HG03342 (cell line): ENCODE data around the gene SH2D2A.
"Not testable (repeated sequence)": the region's sequence is repeated elsewhere in the genome, so short reads cannot be mapped to it uniquely, and the experiment has no call there.

Experiments used
- ATAC-seq: cut with Tn5 transposase; IDR thresholded peaks from one replicate; pipeline ENCODE4 v1.9.1; 2021; ENCODE audit warnings: mild to moderate bottlenecking, moderate library complexity; ENCODE audit not compliant: unreplicated experiment

SH2D2A gene

GRCh38 chr1:156775799-156776198, 40.8 kb downstream of the SH2D2A start:
- ATAC-seq = no peak

GRCh38 chr1:156773607-156774006, 43.0 kb downstream of the SH2D2A start:
- ATAC-seq = no peak

DNA sequence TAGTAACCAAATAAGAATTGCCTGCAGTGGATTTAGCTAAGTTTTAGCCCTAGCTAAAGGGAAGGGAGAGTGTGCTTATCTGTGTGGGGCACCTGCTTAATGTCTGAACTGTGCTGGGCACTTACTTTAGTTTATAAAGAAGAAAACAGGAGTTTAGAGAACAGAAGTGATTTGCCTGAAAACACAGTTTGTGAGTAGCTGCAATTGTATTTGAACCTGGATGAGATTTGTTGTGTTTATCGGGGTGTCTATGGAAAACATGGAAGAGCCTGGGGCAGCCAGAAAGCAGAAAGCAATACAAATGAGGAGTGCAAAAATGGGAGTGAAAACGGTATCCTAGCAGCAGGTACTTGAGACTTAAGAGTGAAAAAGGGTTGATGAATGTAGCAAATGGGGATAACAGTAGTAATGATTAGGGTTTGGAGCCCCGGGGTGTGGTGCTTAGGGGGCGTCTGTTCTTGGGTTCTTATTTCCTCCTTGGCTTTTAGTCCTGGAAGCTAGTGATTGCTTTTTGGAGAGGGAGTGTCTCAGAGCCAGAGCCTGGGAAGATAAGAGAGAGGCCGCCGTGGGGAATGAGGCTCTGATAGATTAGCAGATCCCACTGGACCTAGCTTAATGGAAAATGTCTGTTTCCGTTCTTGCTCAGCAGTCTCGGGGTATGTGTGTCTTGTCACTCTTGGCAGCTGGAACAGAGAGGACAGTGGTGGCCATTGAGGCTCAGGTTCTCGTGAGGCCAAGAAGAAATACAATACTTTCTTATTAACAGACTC, 43.7 kb downstream of the SH2D2A start:
- no peak for ATAC-seq

GRCh38 chr1:156772222-156772621, 44.4 kb downstream of the SH2D2A start:
- no peak for ATAC-seq

- no peak for ATAC-seq
Observed at GRCh38 chr1:156768610-156769295, 47.9 kb downstream of the SH2D2A start.

DNA sequence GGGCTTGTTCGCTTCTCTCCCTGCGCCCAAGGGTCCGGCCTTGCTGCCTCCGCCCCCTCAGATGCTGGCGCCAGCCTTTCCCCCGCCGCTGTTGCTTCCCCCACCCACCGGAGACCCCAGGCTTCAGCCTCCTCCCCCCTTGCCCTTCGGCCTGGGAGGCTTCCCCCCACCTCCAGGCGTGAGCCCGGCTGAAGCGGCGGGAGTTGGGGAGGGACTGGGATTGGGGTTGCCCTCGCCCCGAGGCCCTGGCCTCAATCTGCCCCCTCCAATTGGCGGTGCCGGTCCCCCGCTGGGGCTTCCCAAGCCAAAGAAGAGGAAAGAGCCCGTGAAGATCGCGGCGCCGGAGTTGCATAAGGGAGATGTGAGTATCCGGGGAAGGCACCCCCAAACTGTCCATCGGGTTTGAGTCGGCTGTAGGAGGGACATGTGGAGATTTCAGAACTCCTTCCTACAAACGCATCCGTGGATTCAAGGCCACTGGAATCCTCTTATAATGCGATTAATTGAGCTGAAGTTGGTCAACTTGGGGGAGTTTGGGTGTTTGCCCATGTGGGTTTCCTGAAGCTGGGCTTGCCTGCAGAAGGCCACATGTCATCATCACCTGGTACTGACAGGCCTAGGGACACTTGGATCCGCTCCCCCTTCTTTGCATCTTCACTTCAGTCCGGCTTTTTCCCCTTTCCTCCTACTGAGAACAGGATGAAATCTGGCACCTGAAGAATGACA, 48.6 kb downstream of the SH2D2A start:
- ATAC-seq = no peak

GRCh38 chr1:156767101-156767878, 49.4 kb downstream of the SH2D2A start, which contains the start of gene PRCC:
PRCC (plus strand) TSS chr1:156767535; CDS start chr1:156767772, 237 bp downstream.
- peak; percentile 92 for ATAC-seq

GRCh38 chr1:156766298-156767100, 50.1 kb downstream of the SH2D2A start:
- ATAC-seq = peak; percentile 5

DNA sequence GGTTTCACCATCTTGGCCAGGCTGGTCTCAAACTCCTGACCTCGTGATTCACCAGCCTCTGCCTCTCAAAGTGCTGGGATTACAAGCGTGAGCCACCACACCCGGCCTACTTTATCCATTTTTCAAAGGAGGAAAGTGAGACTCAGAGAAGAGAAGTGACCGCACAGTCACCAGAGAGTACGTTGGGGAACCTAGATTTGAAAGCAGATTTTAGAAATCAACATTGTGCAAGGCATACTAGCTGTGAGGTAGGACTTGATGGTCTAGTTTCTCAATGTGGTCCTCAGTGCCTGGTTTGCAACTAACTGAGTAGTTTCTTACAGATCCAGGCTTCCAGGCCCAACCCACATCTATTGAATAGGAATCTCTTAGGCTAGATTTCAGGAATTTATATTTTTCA, 51.0 kb downstream of the SH2D2A start:
- no peak for ATAC-seq

DNA sequence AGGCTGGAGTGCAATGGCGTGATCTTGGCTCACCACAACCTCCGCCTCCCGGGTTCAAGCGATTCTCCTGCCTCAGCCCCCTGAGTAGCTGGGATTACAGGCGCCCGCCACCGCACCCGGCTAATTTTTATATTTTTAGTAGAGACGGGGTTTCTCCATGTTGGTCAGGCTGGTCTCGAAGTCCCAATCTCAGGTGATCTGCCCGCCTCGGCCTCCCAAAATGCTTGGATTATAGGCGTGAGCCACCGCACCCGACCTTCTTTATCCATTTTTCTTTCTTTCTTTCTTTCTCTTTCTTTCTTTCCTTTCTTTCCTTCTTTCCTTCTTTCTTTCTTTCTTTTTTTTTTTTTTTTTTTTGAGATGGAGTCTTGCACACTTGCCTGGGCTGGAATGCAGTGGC, 51.5 kb downstream of the SH2D2A start:
- ATAC-seq = not testable (repeated sequence)

DNA sequence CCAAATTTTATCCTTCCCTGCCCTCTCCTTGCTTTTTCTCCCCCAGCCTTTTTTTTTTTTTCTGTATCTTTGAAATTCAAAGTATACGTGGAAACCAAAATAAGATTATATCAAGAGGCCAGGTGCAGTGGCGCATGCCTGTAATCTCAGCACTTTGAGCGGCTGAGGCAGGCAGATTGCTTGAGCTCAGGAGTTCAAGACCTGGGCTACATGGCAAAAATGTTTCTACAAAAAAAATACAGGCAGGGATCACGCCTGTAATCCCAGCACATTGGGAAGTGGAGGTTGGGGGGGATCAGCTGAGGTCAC, 55.9 kb downstream of the SH2D2A start:
- no peak for ATAC-seq

- no peak for ATAC-seq
Observed at GRCh38 chr1:156760092-156760795, 56.4 kb downstream of the SH2D2A start.

- ATAC-seq = not testable (repeated sequence)
Observed at GRCh38 chr1:156757572-156758253, 58.9 kb downstream of the SH2D2A start.

DNA sequence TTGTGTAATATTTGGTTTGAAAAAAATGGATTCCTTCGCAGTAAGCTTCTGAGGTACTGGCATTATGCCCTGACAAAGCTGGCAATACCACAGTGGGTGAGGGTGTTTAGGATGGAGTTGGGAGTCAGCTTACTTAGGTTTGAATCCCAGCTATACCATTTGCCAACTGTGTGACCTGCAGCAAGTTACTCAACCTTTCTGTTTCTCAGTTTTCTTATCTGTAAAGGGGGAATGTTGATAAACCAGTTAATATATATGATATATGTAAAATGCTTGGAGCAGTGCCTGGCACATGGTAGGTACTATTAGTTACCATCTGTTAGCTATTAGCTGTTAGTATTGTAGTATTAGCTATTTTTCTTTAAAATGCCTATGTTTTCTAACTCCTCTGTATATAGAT, 60.3 kb downstream of the SH2D2A start:
- ATAC-seq = no peak
